ENCODE results near the gene MGAT4C.

- TF ChIP-seq CTCF (conservative IDR thresholded peaks at IDR 0.05; ENCODE audit: low read depth, low read length): no peak
- TF ChIP-seq EZH2 (IDR thresholded peaks at IDR 0.05; ENCODE audit: low read length, unreplicated experiment): no peak
These were observed 292.9 kb downstream of the MGAT4C start for GRCh38 chr12:85963326-85963725.

Data from PC-3 (cell line).